Measurements from ENCODE around the gene RIBC2.
"Not testable (repeated sequence)": the region's sequence is repeated elsewhere in the genome, so short reads cannot be mapped to it uniquely, and the experiment has no call there.

The RIBC2 gene

DNA sequence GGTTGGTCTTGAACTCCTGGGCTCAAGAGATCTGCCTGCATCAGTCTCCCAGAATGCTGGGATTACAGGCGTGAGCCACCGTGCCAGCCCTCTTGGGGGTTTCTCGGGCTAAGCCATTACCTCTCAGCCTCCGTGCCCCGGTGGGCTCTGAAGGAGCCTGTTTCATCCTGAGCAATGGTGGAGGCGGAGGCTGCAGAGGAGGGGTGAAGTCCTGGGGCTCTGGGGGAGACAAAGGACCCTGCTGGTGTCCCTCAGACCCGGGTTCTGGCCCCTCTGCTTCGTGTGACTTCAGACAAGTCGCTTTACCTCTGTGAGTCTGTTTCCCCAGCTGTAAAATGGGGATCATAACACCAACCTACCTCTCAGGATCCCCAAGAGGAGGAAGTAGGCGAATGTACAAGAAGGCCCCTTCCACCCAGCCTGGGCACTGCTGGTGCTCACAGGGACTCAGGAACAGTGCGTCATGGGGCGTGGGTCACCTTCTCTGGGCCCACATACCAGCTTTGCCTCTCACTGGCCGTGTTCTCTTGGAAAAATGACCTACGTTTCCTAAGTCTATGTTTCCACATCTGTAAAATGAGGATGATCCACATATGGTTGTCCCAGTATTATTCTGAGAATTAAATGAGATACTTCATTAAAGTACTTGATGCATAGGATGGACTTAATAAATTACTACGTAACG, 36.8 kb downstream of the RIBC2 start:
- no peak for DNase-seq (ENCODE audit: low spot score)

DNA sequence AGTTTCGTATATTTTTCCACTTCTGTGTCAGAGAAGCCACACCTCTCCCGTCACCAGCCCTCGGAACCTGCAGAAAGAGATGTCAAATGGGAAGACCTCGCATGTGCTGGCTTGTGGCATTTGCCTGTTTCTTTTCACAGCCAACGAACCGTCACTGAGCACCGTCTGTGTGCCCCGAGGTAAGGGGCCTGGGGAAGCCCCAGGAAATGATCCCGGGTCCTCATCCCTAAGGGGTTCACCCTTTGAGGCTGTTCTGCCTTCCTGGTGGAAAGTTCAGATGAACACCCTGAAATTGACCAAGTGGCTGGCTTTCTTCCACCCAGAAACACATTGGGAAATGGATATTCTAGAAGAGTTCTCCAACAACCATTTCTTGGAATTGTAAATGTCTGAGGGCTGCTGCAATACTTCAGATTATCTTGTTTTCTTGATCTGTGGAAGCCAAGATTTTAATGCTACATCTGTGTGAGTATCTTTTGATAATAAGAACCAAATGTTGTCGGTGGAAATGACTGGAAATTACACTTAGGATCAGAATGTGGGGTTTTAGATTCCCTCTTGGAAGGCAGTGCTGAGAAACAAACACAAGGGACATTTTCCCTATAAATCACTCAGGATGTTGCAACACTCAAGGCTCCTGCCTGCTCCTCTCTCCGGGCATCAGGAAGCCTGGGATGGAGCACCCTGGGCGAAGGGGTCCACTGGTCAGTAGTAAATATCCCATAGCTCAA, 37.6 kb downstream of the RIBC2 start:
- no peak for DNase-seq (ENCODE audit: low spot score)

DNA sequence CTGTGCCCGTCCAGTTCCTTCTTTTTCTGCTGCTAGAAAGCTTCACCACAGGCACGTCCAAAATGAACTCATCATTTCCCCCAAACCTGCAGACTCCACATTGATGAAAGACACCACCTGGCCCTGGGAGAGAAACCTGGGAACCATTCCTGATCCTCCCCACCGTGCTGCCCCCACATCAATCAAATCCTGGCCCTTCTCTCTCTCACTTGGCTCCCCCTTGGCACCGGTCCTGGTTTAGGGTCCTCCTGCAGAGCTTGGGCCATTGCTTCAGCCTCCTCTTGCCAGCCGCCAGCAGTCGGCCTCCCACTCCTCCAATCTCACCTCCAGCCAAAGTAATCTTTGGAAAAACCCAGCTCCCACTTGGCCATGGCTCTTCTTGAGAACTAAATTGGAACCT, 38.5 kb downstream of the RIBC2 start:
- no peak for DNase-seq (ENCODE audit: low spot score)

DNA sequence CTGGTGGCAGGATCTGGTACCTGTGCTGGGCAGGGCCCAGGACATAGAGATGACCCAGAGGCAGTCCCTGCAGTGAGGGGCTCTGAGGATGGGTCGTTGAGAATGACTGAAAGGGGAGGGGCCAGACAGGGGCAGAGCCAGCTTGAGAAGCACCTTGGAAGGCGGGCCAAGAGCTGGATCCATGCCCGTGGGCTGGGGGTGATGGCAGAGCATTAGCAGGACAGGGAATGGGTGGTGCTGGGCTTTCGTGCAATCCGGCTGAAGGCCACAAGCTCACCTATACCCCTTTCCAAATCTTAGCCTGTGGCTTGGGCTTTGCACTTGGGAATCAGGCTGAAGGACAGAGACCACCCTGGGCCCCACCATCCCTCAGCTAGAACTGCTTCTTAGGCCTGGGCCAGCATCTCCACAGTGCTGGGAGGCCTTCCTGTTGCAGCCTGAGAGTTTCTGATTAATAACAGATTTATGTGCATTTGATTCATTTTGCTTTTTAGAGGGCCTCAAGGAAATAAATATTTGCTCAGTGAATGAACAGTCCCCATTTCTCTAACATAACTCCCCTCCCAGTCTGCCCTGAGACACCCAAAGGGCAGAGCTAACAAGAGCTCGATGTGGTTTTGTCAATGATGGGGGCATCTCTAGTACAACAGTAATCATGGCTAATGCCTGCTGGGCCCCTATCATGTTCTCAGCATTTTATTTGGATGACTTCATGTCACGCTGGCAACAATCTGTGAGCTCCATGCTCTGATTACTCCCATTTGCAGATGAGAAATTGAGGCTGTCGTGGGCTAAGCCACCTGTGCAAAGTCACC, 39.3 kb downstream of the RIBC2 start:
- no peak for DNase-seq (ENCODE audit: low spot score)

DNA sequence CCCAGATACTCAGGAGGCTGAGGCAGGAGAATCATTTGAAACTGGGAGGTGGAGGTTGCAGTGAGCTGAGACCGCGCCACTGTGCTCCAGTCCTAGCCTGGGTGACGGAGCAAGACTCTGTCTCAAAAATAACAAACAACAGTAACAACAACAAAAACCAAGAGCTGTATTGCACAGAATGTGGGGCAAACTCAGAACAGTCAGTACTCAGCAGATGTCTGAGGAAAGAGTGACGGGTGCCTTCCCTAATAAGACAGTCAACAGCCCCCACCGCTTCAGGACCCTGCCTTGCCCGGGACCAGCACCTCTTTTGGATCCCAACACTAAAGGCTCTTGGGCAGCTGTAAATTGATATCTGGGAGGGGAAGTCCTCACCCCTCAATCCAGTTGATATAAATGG, 40.3 kb downstream of the RIBC2 start:
- no peak for DNase-seq (ENCODE audit: low spot score)

DNA sequence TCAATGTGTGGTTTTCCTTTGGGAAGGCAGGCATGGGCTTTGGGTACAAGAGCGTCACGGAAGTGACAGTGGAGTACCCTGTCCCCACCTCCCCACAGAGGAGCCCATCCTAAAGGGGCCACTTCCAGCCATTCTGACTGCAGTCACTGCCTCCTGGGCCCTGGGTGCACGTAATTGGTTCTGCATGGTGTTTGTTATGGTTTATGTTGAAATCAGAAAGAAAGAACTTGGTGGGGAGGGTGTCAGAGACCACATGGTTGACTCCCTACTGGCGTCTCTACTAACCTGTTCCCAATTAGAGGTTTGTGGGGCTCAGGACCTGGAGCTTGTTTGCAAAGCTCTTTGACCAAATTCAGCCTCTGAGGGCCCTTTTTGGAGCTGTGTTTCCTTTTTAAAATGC, 40.8 kb downstream of the RIBC2 start:
- no peak for DNase-seq (ENCODE audit: low spot score)

DNA sequence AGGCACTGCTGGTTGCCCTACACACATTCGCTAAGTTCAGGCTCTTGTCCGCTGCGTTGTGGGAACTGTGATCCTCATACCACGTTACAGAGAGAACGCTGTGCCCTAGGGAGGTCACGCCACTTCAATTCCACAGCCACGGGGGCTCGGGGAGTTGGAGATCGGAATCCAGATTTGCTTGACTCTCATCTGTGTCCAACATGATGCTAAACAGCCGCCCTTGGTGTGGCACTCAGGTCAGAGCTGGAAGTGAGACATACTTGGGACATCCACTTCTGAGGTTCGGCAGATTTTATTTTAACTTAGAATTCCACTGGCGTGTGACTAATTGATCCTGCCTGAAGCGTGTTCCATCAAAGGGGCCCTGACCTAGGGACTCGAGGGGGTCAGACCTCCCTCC, 41.7 kb downstream of the RIBC2 start:
- no peak for DNase-seq (ENCODE audit: low spot score)

DNA sequence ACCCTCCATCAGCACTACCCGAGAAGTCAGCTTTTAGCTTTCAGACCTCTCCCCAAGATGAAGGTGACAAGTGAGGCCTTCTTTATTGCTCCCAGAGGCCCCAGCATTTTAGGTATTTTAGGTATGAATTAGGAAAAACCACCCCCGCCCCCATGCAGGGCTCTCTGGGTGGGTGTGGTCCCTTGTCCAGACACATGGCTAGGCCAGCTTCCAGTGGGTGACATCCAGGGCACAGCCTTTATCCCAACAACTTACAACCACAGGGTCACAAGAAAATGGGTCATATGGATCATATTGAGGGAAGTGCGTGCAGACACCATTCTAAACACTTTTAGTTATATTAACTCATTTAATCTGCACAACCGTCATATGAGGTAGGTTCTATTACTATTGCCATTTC, 42.1 kb downstream of the RIBC2 start:
- DNase-seq (ENCODE audit: low spot score) = no peak

DNA sequence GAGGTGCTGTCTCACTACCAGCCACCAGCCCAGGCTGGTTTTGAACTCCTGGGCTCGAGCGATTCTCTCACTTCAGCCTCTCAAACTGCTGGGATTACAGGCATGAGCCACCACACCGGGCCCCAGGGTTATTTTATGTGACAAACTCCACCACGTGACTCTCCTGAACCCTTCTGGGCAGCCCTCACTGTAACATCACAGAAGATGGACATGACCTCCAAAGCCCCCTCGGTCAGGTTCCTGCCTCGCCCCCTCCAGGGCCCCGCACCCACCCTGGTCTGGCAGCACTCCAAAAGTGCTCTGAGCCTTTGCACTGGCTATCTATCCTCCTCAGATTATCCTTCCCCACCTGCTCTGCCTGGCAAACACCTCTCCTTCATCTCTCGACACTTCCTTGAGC, 43.3 kb downstream of the RIBC2 start:
- DNase-seq (ENCODE audit: low spot score) = no peak

DNA sequence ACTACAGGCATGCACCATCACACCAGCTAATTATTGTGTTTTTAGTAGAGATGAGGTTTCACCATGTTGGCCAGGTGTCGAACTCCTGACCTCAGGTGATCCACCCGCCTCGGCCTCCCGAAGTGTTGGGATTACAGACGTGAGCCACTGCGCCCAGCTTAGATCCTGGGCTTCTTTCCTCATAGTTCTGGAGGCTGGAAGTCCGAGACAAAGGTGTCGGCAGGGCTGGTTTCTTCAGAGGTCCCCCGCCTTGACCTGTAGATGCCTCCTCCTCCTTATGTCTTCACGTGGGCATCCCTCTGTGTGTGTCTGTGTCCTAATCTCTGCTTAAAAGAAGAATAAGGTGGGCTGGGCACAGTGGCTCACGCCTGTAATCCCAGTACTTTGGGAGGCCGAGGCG, 45.0 kb downstream of the RIBC2 start:
- DNase-seq (ENCODE audit: low spot score) = no peak

DNA sequence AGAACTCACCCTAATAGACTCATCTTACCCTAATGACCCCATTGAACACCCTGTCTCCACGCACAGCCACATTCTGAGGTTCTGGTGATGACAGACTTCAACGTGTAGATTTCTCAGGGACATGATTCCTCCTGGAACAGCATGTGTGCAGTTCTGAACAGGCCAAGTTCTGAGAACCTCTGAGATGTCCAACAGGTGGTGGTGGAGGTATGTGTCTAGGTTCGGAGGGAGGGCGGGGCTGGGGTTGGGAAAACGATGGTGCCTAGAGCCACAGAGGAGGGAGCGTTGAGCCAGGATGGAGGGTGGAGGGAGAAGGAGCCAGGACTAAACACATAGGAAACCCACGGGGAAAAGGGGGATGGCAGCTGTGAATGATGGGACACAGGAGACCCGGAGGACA, 45.7 kb downstream of the RIBC2 start:
- no peak for DNase-seq (ENCODE audit: low spot score)

DNA sequence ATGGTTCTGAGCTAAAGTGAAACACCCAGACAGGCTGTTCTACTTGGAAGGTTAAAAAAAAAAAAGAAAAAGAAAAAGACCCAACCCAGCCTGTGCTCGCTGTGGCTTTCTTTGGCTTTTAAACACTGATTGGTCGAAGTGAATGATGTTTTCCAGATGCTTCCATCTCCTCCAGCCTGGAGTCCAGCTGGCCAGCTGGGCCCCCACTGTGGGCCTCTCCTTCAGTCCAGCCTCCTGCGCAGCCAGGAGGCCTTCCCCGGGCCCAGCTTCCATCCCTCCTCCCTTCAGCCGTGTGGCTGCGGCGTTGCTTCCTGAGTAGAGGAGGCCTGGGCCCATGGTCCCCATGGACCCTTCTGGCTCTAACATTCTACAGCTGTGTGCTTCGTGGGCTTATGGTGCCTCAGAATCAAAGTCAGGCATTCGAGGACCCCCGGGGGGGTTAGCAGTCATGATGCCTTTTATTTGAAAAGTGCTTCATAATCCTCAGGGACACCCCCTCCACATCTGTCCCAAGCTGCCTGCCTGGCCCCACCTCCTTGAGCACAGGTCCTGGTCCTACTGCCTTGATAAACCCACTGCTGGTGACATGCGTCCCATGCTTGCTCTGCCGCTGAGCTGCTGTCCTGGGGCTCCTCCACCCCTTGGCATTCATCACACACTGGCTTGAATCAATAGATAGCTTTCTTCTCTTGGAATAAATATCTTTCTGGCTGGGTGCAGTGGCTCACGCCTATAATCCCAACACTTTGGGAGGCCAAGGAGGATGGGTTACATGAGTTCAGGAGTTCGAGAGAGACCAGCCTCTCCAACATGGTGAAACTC, 47.0 kb downstream of the RIBC2 start:
- DNase-seq (ENCODE audit: low spot score) = no peak

DNA sequence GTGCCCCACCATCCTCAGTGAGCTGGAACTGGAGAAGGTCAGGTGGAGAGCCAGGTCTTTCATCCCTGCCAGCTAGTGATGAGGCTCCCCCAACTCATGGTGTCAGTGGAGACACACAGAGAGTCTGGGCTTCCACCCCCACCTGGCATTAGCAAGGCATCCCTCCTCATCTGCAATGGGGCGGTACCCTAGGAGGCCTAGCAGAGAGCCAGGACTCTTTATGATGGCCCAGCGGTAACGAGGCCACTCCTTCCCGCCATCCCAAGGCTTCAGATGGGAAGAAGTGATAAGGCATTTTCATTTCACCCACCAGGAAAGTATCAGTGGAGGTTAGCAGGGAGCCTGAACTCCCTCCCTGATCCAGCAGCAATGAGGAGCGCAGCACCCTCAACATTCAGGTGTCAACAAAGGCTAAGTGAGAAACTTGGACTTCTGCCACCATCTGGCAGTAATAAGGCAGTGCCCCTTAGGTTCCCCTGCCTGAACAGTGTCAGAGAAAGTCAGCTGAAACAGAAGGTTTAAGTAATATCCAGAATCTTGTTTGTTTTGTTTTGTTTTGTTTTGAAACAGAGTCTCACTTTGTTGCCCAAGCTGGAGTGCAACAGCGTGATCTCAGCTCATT, 48.7 kb downstream of the RIBC2 start:
- DNase-seq (ENCODE audit: low spot score) = peak; percentile 18

DNA sequence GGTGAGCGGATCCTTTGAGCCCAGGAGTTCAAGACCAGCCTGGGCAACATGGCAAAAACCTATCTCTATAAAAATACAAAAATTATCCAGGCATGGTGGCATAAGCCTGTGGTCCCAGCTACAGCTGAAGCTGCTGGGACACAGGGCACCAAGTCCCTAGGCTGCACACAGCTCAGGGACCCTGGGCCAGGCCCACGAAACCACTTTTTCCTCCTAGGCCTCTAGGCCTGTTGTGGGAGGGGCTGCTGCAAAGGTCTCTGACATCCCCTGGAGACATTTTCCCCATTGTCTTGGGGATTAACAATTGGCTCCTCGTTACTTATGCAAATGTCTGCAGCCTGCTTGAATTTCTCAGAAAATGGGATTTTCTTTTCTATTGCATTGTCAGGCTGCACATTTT, 50.2 kb downstream of the RIBC2 start:
- DNase-seq (ENCODE audit: low spot score) = not testable (repeated sequence)

DNA sequence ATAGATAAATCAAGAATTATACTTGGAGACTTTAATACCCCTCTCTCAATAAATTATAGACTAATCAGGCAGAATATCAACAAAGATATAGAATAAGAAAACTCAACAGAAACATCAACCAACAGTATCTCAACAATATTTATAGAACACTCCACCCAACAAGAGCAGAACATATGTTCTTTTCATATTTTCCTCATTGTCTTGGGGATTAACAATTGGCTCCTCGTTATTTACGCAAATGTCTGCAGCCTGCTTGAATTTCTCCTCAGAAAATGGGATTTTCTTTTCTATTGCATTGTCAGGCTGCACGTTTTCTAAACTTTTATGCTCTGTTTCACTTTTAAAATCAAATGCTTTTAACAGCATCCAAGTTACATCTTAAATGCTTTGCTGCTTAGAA, 52.1 kb downstream of the RIBC2 start:
- DNase-seq (ENCODE audit: low spot score) = no peak

DNA sequence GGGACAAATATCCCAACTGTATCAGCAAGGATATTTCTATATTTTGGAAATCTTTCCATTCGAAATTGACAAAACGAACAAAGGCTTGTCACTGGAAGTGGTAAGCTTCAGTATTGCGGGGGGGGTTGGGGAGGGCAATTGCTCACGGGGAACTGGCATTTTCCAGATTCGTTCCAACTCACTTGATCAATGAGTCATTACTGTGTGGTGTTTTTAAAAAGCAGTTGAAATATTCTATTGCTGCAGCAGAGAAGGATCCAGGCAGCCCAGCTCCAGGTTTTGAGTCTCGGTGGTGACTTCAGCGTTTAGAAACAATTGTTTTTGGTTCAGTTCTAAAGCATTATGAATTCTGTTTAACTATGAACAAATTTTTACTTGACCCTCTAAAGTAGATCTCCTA, 55.4 kb downstream of the RIBC2 start:
- DNase-seq (ENCODE audit: low spot score) = no peak

DNA sequence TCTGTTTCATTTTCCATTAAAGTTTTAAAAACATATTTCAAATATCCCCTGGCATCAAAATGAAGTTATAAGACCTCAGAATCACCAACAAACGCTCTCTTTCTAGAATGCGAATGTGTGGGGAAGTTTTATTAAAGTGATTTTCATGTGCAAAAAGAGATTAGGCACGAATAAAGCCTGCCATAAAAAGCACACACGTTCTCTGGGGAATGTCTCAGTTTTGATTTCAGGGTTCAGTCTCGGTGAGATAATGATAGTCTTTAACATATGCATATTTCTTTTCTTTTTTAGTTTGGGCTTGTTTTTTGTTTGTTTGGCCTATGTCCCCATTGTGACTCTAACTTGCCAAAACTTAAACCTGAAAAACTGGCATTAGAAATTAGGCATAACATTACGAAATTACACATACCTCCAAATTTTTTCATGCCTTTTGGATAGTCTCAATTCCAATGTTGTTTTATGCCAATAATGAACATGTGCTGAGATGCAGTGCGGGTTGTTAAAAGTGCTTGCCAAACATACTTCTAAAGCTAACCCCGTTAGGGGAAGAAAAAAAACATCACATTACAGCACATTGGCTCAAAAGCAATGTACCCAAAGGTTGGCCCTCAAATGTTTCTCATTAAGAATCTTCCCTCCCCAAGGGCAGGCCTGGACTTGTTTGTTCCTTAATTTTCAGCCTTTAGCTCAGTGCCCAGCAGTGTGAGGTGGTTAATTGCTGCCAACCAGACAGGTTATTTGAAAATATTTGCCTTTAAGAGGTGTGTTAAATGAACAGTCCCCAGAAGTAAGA, 56.0 kb downstream of the RIBC2 start:
- no peak for DNase-seq (ENCODE audit: low spot score)

DNA sequence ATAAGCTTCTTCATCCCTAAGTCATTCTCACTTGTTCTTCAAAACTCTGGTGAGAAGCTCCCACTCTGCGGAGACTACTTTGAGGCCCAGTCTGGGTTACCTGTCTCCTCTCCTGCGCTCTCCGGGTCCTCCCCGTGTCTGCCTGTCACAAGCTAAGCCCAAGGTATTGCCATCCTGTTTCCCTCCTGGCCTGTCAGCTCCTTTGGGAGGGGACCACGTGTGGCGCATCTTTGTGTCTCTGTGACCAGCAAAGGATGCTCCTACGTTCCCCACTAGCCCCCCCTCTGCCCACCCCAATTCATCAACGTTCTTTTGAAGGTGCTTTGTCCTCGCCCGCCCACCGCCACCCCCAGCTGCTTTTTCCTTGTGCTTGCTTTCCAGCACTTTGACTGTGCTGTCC, 57.4 kb downstream of the RIBC2 start:
- DNase-seq (ENCODE audit: low spot score) = no peak

DNA sequence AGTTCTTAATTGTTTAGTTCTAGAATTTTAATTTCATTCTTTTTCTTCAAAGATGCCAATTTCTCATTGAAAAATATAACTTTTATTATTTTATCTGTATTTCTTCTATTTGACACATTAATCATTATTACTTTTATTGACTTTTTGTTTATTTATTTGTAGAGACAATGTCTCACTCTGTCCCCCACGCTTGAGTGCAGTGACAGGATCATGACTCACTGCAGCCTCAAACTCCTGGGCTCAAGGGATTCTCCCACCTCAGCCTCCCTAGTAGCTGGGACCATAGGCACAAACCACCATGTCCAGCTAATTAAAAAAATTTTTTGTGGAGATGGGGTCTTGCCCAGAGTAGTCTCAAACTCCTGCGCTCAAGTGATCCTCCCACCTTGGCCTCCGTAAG, 58.9 kb downstream of the RIBC2 start:
- DNase-seq (ENCODE audit: low spot score) = no peak

DNA sequence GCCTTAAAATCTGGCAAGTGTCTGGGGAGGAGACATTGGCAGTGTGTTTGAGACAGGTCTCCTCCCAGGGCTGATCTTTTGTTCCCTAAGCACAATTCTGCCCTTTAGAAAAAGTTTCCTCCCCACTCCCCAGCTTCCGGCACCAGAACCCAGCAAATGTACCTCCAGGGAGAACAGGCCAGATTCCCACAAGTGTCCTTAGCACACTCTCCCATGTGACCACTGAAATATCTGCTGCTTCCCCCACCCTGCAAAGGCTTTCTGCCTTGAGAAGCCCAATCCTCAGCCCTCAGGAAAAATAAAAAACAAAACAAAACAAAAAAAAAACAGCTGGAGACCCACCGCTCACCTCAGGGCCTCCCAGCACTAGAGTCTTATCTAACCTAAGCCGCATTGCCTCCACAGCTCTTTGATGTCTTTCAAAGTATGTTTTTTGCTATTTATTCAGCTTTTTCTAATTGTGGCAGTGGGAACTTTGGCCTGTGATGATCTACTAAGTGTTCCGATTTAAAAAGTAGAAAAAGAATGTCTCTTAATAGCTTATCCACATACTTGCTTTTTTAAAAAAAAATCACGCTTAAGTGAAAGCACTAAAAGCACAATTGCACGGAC, 60.2 kb downstream of the RIBC2 start:
- DNase-seq (ENCODE audit: low spot score) = no peak
